HG02938 (cell line): Measurements from ENCODE around the gene ZSCAN5B.
"Not testable (repeated sequence)": the region's sequence is repeated elsewhere in the genome, so short reads cannot be mapped to it uniquely, and the experiment has no call there.

Experiments used
- ATAC-seq: cut with Tn5 transposase; IDR thresholded peaks from one replicate; pipeline ENCODE4 v1.9.1; 2021; ENCODE audit warnings: mild to moderate bottlenecking, moderate library complexity; ENCODE audit not compliant: unreplicated experiment

Gene ZSCAN5B

DNA sequence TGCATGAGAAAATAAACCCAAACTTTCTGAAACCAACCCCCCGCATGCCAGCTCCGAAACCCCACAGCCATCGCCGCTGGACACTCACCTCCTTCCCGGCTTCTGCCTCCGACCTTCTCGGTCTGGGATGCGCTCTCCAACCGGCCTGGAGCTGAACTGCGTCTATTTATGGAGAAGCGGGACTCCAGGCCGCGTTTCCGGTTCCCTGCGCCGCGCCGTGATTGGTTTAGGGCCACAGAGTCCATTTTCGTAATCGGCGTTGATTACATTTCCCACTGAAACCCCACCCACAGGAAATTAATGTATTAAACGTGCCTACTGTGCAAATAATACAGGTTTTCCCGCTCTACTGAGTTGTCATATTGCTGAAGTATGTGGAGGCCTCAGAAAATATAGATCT is at the start of gene ZSCAN5B:
TSS of gene ZSCAN5B (minus strand) at position 138 of the 400 bp plus-strand sequence. CDS start 4,731 bp downstream, outside the sequence.
- not testable (repeated sequence) for ATAC-seq

GRCh38 chr19:56245764-56246163 is 48.2 kb upstream of the ZSCAN5B start:
- ATAC-seq = not testable (repeated sequence)

DNA sequence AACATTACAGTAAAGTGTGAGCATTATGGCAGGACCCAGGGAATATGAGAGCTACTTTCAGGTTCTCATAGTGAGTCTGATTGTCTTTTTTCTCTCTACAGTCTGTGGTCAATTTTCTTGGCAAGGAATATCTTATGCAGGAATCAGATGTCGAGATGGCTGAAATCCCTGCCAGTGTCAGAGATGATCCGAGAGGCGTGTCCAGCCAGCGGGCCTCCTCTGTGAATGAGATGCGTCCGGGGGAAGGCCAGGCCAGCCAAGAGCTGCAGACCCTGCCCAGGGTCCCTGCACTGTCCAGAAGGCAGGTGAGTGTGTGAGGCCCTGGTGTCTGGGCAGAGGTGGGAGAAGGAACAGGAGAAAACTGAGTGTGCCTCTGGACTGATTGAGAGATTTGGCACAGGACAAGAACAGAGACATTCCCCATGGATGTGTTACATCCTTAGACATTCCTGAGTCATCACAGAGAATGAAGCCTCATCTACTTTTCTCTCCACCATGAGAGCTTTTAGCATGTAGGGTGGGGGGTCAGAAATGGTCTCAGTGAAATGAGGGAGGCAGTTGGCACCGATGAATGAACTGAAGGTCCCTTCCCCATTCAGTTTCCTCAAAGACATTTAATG is 47.6 kb upstream of the ZSCAN5B start:
- ATAC-seq = no peak

- ATAC-seq = no peak
Measured at GRCh38 chr19:56223481-56223880, 25.9 kb upstream of the ZSCAN5B start.

DNA sequence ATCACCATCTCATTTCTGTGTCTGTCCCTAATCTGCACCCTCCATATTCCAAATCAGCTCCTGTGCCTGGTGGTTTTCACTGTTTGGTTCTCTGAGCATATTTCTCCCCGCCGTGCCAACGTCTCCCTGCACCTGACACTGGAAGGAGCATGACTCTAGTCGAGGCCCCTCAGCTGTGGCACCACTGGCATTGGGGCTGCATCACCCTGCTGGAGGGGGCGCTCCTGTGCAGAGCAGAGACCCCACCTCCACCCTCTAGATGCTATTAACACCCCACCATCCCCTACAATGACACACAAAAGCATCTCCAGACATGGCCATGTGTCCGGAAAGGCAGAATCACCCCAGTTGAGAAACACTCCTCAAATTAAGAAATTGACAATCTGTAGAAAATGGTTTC is 25.3 kb upstream of the ZSCAN5B start:
- no peak for ATAC-seq

DNA sequence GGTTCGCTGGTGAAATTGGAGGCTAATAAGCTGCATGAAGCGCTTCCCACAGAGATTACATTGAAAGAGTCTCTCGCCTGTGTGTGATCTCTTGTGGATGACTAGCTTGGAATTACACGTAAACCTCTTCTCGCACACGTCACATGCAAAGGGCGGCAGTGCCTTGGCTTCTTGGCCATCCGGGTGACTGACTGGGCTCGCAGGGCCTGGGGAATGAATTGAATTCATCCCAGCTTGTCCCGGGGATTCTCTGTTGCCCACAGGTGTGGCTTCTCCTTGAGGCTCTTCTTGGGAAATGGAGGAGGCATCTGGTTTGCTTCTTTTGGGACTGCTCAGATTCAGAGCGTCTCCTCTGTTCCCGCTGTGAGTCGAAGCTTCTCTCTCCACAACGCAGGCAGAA is 24.3 kb upstream of the ZSCAN5B start:
- no peak for ATAC-seq

GRCh38 chr19:56221442-56221841 is 23.9 kb upstream of the ZSCAN5B start:
- ATAC-seq = not testable (repeated sequence)

DNA sequence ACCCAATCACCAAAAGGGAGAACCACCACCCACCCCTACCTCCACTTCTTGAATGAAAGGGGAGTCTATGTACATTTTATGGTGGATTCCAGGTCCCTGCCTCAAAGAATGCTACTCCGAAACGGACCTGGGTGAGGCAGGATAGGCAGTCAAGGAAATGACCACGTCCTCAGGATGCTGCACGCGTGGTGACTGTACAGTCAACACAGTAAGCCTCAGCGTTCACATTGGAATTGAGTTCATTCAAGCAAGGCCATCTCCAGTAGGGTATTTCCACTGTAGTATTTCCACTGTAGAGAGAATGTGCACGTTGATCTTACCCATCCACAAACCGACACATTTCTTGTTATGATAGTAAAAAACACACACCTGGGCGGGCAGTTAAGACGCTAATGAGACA is 21.4 kb upstream of the ZSCAN5B start:
- no peak for ATAC-seq

GRCh38 chr19:56217039-56217949 is 19.7 kb upstream of the ZSCAN5B start:
- no peak for ATAC-seq

DNA sequence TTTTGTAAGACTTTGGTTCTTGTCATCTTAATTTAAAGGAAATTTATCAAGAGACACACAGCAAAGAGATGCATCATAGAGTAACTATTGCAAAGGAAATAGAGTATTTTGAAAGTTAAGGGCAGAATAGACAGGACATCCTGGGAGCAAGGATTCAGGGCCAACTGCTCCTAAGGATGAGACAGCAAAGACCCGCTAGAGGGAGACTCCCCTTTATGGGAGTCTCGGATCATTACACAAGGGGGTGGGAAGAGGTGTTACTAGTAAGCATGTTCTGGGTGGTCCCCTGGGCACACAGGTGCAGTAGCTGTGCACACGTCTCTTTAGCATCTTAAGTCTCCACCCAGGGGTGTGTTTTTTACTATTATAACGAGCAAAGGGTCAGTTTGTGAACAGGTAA is 14.1 kb upstream of the ZSCAN5B start:
- no peak for ATAC-seq

DNA sequence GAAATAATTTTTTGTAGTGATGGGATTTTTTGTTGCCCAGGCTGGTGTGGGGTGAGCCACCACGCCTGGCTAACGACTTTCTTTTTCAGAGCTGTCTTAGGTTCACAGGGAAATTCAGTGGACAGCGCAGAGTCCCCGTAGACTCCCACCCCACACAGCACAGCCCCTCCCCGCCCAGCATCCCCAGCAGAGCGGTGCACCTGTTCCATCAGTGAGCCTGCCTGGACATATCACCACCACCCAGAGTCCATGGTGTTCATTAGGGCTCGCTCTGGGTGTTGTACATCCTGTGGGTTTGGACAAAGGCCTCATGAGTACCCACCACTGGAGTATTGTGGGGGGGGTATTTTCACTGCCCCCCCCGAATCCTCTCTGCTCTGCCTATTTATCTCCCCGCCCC is 12.5 kb upstream of the ZSCAN5B start:
- not testable (repeated sequence) for ATAC-seq

- no peak for ATAC-seq
Measured at GRCh38 chr19:56209091-56209490, 11.5 kb upstream of the ZSCAN5B start.

- ATAC-seq = not testable (repeated sequence)
Measured at GRCh38 chr19:56207581-56207980, 10.0 kb upstream of the ZSCAN5B start.

DNA sequence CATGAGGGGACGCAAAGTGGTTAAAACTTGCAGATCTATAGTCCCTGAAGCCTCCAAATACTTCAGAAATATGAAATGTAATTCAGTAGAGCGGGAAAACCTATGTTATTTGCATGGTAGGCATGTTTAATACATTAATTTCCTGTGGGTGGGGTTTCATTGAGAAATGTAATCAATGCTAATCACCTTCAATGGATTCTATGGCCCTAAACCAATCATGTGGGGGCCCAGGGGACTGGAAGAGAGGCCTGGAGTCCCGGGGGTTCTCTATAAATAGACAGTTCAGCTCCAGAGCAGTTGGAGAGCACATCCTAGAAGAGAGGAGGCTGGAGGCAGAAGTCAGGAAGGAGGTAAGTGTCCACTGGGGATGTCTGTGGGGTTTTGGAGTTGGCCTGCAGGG is 4.4 kb upstream of the ZSCAN5B start, which contains the start of gene ZSCAN5C:
TSS of gene ZSCAN5C (plus strand) at position 301 of the 400 bp plus-strand sequence. CDS start 3,641 bp downstream, outside the sequence.
- no peak for ATAC-seq

DNA sequence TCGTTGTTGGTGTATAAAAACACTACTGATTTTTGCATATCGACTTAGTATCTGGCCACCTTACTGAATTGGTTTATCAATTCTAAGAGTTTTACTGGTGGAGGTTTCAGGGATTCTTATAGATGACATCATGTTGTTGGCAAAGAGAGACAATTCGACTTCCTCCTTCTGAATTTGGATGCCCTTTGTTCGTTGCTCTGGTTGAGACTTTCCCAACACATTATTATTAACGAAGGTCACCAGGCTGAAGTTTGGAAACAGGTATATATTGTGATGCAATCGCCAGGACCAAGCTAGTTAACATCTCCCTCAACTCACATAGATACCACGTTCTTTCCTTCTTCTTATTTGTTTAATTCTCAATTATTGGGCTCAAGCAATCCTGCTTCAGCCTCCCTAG is 2.1 kb upstream of the ZSCAN5B start:
- no peak for ATAC-seq

- ATAC-seq = no peak
Measured at GRCh38 chr19:56193981-56194640, 3.5 kb downstream of the ZSCAN5B start.

DNA sequence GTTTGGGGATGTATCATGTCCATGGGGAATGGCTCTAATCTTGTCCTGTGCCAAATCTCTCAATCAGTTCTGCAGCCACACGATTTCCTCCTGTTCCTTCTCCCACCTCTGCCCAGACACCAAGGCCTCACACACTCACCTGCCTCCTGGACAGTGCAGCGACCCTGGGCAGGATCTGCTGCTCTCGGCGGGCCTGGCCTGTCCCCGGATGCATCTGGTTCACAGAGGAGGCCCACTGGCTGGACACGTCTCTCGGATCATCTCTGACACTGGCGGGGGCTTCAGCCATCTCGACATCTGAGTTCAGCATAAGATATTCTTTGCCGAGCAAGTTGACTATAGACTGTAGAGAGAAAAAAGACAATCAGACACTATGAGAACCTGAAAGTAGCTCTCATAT is 5.9 kb downstream of the ZSCAN5B start:
- no peak for ATAC-seq

DNA sequence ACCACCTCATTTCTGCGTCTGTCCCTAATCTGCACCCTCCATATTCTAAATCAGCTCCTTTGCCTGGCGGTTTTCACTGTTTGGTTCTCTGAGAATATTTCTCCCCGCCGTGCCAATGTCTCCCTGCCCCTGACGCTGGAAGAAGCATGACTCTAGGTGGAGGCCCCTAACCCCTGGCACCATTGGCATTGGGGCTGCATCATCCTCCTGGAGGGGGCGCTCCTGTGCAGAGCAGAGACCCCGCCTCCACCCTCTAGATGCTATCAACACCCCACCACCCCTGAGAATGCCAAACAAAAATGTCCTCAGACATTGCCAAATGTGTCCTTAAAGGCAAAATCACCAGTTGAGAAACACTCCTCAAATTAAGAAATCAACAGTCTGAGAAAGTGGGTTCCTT is 6.5 kb downstream of the ZSCAN5B start:
- ATAC-seq = no peak

GRCh38 chr19:56189785-56190184 is 7.8 kb downstream of the ZSCAN5B start:
- no peak for ATAC-seq

DNA sequence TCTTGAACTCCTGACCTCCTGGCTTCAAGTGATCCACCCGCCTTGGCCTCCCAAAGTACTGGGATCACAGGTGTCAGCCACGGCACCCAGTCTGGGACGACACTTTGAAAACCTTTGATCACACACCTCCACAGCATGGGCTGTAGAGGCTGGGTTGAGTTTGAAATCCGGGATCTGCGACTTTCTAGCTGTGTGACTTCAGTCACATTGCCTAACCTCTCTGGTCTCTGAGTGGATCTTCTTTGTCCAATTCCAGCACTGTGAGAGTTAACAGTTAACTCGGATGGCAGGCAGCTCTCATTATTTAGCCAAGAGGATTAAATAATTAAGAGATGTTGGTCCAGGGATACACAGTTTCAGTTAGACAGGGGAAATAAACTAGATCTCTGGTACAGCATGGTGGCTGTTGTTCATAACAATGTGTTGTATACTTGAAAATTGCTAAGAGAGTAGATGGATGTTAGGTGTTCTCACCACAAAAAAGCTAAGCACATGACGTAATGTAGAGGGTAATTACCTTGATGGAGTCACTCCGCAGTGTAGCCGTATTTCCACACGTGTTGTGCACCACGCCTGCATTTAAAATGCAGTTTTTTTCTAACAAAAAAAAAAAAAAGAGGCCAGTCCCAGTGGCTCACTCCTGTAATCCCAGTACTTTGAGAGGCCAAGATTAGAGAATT is 19.9 kb downstream of the ZSCAN5B start:
- no peak for ATAC-seq

GRCh38 chr19:56176881-56177280 is 20.7 kb downstream of the ZSCAN5B start:
- ATAC-seq = no peak
